ENCODE measurements around the gene ECE1. TPM values are rescaled to one million over a fixed set of nuclear protein-coding genes. Genes with fewer than 3 reads are reported as not detected.

Gene ECE1
- total and polyA plus RNA-seq, 2 donors (not counting 1 experiment from before 2014, with no cell fraction given) = 131 to 138 TPM

- TF ChIP-seq EZH2 (IDR thresholded peaks at IDR 0.05; ENCODE audit: low read length, missing control alignments) (no peak), CTCF (conservative IDR thresholded peaks at IDR 0.05 in 1 of 2, IDR thresholded peaks at IDR 0.05 in 1 of 2; ENCODE audit: low read depth in 1 of 2, low read length in 2 of 2) (no peak)
- H3K36me3 ChIP-seq (ENCODE audit: control insufficient read depth, insufficient read depth, low read length) = peaks cover 33% of the 10 kb centered on the region
These were observed 49.6 kb downstream of the ECE1 start for GRCh38 chr1:21240706-21241105.

GRCh38 chr1:21239221-21239620, 51.0 kb downstream of the ECE1 start:
- no peak overlapping the region for H3K4me2 ChIP-seq (ENCODE audit: extremely low read depth, insufficient read depth, low read length)
- no peak overlapping the region for H3K9ac ChIP-seq (ENCODE audit: insufficient read depth, low read length)
- H3K27me3 ChIP-seq (ENCODE audit: control insufficient read depth, insufficient read depth, low read length) = no peaks in the 10 kb centered on the region
- H3K27ac ChIP-seq (ENCODE audit: insufficient read depth, low read length) = no peak overlapping the region
- peak in 1 of 2 donors; percentile 57 for DNase-seq (ENCODE audit: low read depth in 2 of 2)
- peaks cover 30% of the 10 kb centered on the region for H3K36me3 ChIP-seq (ENCODE audit: control insufficient read depth, insufficient read depth, low read length)
- H3K4me1 ChIP-seq (ENCODE audit: control insufficient read depth, extremely low read depth, insufficient read depth, low read length) = no peaks in the 10 kb centered on the region
- no peak for TF ChIP-seq EZH2 (IDR thresholded peaks at IDR 0.05; ENCODE audit: low read length, missing control alignments)
- TF ChIP-seq CTCF (conservative IDR thresholded peaks at IDR 0.05 in 1 of 2, IDR thresholded peaks at IDR 0.05 in 1 of 2; ENCODE audit: low read depth in 1 of 2, low read length in 2 of 2) = no peak
- H4K20me1 ChIP-seq (ENCODE audit: control insufficient read depth, extremely low read depth, insufficient read depth, low read length) = no peaks in the 10 kb centered on the region
- no peak overlapping the region for H3K4me3 ChIP-seq (replicated peaks in 1 of 4; ENCODE audit: control extremely low read depth in 1 of 4, insufficient read depth in 1 of 4, low read depth in 3 of 4, low read length in 4 of 4)
- H3K79me2 ChIP-seq (ENCODE audit: control insufficient read depth, insufficient read depth, low read length) = no peaks in the 10 kb centered on the region
- H3K9me3 ChIP-seq (ENCODE audit: control insufficient read depth, insufficient read depth, low read depth, low read length) = no peaks in the 10 kb centered on the region
- no peak overlapping the region for H2AFZ ChIP-seq (ENCODE audit: low read length)

More at GRCh38 chr1:21240706-21241105, 49.6 kb downstream of the ECE1 start:
- H3K9me3 ChIP-seq (ENCODE audit: control insufficient read depth, insufficient read depth, low read depth, low read length) = no peaks in the 10 kb centered on the region
- no peak for DNase-seq (ENCODE audit: low read depth in 2 of 2)
- H3K27ac ChIP-seq (ENCODE audit: insufficient read depth, low read length) = no peak overlapping the region
- H3K4me1 ChIP-seq (ENCODE audit: control insufficient read depth, extremely low read depth, insufficient read depth, low read length) = no peaks in the 10 kb centered on the region
- H3K79me2 ChIP-seq (ENCODE audit: control insufficient read depth, insufficient read depth, low read length) = no peaks in the 10 kb centered on the region
- no peak overlapping the region for H3K4me3 ChIP-seq (replicated peaks in 1 of 4; ENCODE audit: control extremely low read depth in 1 of 4, insufficient read depth in 1 of 4, low read depth in 3 of 4, low read length in 4 of 4)
- no peaks in the 10 kb centered on the region for H3K27me3 ChIP-seq (ENCODE audit: control insufficient read depth, insufficient read depth, low read length)
- no peak overlapping the region for H3K9ac ChIP-seq (ENCODE audit: insufficient read depth, low read length)
- H2AFZ ChIP-seq (ENCODE audit: low read length) = no peak overlapping the region
- no peaks in the 10 kb centered on the region for H4K20me1 ChIP-seq (ENCODE audit: control insufficient read depth, extremely low read depth, insufficient read depth, low read length)
- no peak overlapping the region for H3K4me2 ChIP-seq (ENCODE audit: extremely low read depth, insufficient read depth, low read length)

- Histone ChIP-seq H3K27ac (ENCODE audit: insufficient read depth, low read length) (no peak overlapping the region), H3K79me2 (ENCODE audit: control insufficient read depth, insufficient read depth, low read length) (no peaks in the 10 kb centered on the region), H3K4me2 (ENCODE audit: extremely low read depth, insufficient read depth, low read length) (no peak overlapping the region), H3K27me3 (ENCODE audit: control insufficient read depth, insufficient read depth, low read length) (no peaks in the 10 kb centered on the region), H3K4me3 (replicated peaks in 1 of 4; ENCODE audit: control extremely low read depth in 1 of 4, insufficient read depth in 1 of 4, low read depth in 3 of 4, low read length in 4 of 4) (no peak overlapping the region), H3K4me1 (ENCODE audit: control insufficient read depth, extremely low read depth, insufficient read depth, low read length) (no peaks in the 10 kb centered on the region), H3K9ac (ENCODE audit: insufficient read depth, low read length) (no peak overlapping the region), H4K20me1 (ENCODE audit: control insufficient read depth, extremely low read depth, insufficient read depth, low read length) (no peaks in the 10 kb centered on the region), H2AFZ (ENCODE audit: low read length) (no peak overlapping the region), H3K9me3 (ENCODE audit: control insufficient read depth, insufficient read depth, low read depth, low read length) (no peaks in the 10 kb centered on the region), H3K36me3 (ENCODE audit: control insufficient read depth, insufficient read depth, low read length) (peaks cover 24% of the 10 kb centered on the region)
- peak in 1 of 2 donors; percentile 42 for DNase-seq (ENCODE audit: low read depth in 2 of 2)
- TF ChIP-seq CTCF (conservative IDR thresholded peaks at IDR 0.05 in 1 of 2, IDR thresholded peaks at IDR 0.05 in 1 of 2; ENCODE audit: low read depth in 1 of 2, low read length in 2 of 2) = no peak
- no peak for TF ChIP-seq EZH2 (IDR thresholded peaks at IDR 0.05; ENCODE audit: low read length, missing control alignments)
These were observed 52.0 kb downstream of the ECE1 start for GRCh38 chr1:21238141-21238800.
